Astrocyte (in vitro differentiated cells and primary cell): ENCODE data around the gene A4GALT. TPM values are rescaled to one million over a fixed set of nuclear protein-coding genes. Genes with fewer than 3 reads are reported as not detected.

Experiments used
- DNase-seq: peaks from one replicate; pipeline ENCODE4 v3.0.0-alpha.2; 2010; ENCODE audit warnings: low read depth
- FAIRE-seq: peaks from 2 replicates; lab custom pipeline; 2011; peaks lifted over from hg19 to GRCh38; lab: Jason Lieb, UNC
- H2AFZ ChIP-seq: 2 replicates; pipeline ENCODE4 v1.6.0; 2012; ENCODE audit warnings: low read depth, low read length, inconsistent platforms
- H3K27ac ChIP-seq: 2 replicates; pipeline ENCODE4 v1.5.1; 2011; ENCODE audit warnings: low read depth, low read length, inconsistent platforms
- H3K27me3 ChIP-seq: 2 replicates; pipeline ENCODE4 v1.6.0; 2011; ENCODE audit warnings: low read length, inconsistent platforms; ENCODE audit not compliant: insufficient read depth
- H3K36me3 ChIP-seq: 2 replicates; pipeline ENCODE4 v1.5.1; 2011; ENCODE audit warnings: low read length, inconsistent platforms; ENCODE audit not compliant: insufficient read depth
- H3K4me1 ChIP-seq: 2 replicates; pipeline ENCODE4 v1.5.1; 2011; ENCODE audit warnings: low read length, inconsistent platforms; ENCODE audit not compliant: insufficient read depth
- H3K4me2 ChIP-seq: 2 replicates; pipeline ENCODE4 v1.6.0; 2012; ENCODE audit warnings: low read length, inconsistent platforms
- H3K4me3 ChIP-seq: 2 replicates; pipeline ENCODE4 v1.5.1; 2011; ENCODE audit warnings: low read depth, mild to moderate bottlenecking, low read length, inconsistent platforms; ENCODE audit not compliant: insufficient read depth
- H3K79me2 ChIP-seq: 2 replicates; pipeline ENCODE4 v1.6.0; 2012; ENCODE audit warnings: mild to moderate bottlenecking, low read length, inconsistent platforms; ENCODE audit not compliant: insufficient read depth
- H3K9ac ChIP-seq: 2 replicates; pipeline ENCODE4 v1.6.0; 2012; ENCODE audit warnings: mild to moderate bottlenecking, low read length, inconsistent platforms
- H3K9me3 ChIP-seq: 2 replicates; pipeline ENCODE4 v1.5.1; 2012; ENCODE audit warnings: low read depth, mild to moderate bottlenecking, low read length, inconsistent platforms; ENCODE audit not compliant: insufficient read depth
- H4K20me1 ChIP-seq: 2 replicates; pipeline ENCODE4 v1.6.0; 2012; ENCODE audit warnings: low read length, inconsistent platforms; ENCODE audit not compliant: insufficient read depth
- H3K27ac Mint-ChIP-seq: one replicate; pipeline ENCODE4 v1.8.0; 2021; ENCODE audit warnings: mild to moderate bottlenecking, mixed read lengths; ENCODE audit not compliant: unreplicated experiment
- H3K27me3 Mint-ChIP-seq: one replicate; pipeline ENCODE4 v1.8.0; 2021; ENCODE audit warnings: low read depth, mixed read lengths; ENCODE audit not compliant: unreplicated experiment
- H3K36me3 Mint-ChIP-seq: one replicate; pipeline ENCODE4 v1.8.0; 2021; ENCODE audit warnings: low read depth, mixed read lengths; ENCODE audit not compliant: unreplicated experiment
- H3K4me1 Mint-ChIP-seq: one replicate; pipeline ENCODE4 v1.8.0; 2021; ENCODE audit warnings: low read depth, mixed read lengths; ENCODE audit not compliant: unreplicated experiment
- H3K4me3 Mint-ChIP-seq: one replicate; pipeline ENCODE4 v1.8.0; 2021; ENCODE audit warnings: mild to moderate bottlenecking, moderate library complexity, mixed read lengths; ENCODE audit not compliant: unreplicated experiment
- H3K9me3 Mint-ChIP-seq: one replicate; pipeline ENCODE4 v1.8.0; 2021; ENCODE audit warnings: mild to moderate bottlenecking, mixed read lengths; ENCODE audit not compliant: unreplicated experiment
- CTCF ChIP-seq: IDR thresholded peaks from 2 replicates; pipeline ENCODE4 v1.5.1; 2011; ENCODE audit warnings: low read depth, mild to moderate bottlenecking, inconsistent platforms, low read length, moderate library complexity; ENCODE audit not compliant: insufficient read depth
- EZH2 ChIP-seq: IDR thresholded peaks from 2 replicates; pipeline ENCODE4 v1.6.1; 2012; ENCODE audit warnings: mild to moderate bottlenecking, low read length, inconsistent platforms; ENCODE audit not compliant: insufficient read depth
- total RNA-seq: library from RNA; stranded (reverse); gene quantifications from 2 replicates; pipeline ENCODE4 v1.2.1, GENCODE V29; 2021

A4GALT gene
- total RNA-seq, 1 donor from 2014 or later, result 1.9 TPM

GRCh38 chr22:42688241-42689211, 32.1 kb downstream of the A4GALT start:
- Histone ChIP-seq H3K4me3 (no peak overlapping the region), H3K79me2 (no peaks in the 10 kb centered on the region), H2AFZ (peak overlapping the region; percentile 84), H3K27me3 (no peaks in the 10 kb centered on the region), H3K36me3 (no peaks in the 10 kb centered on the region), H3K4me1 (peaks cover 10% of the 10 kb centered on the region), H3K4me2 (peak overlapping the region; percentile 72), H3K9me3 (no peaks in the 10 kb centered on the region), H3K9ac (peak overlapping the region; percentile 36), H3K27ac (peak overlapping the region; percentile 7), H4K20me1 (no peaks in the 10 kb centered on the region)
- Mint-ChIP-seq H3K9me3 (no peaks in the 10 kb centered on the region), H3K4me3 (no peak overlapping the region), H3K36me3 (no peaks in the 10 kb centered on the region), H3K27me3 (peaks cover 13% of the 10 kb centered on the region), H3K4me1 (peaks cover 6% of the 10 kb centered on the region), H3K27ac (peak overlapping the region; percentile 77)
- TF ChIP-seq EZH2 (no peak), CTCF (no peak)
- DNase-seq (peak; percentile 94), FAIRE-seq (no peak)

GRCh38 chr22:42686756-42687491, 33.7 kb downstream of the A4GALT start:
- Histone ChIP-seq H3K4me2 (no peak overlapping the region), H2AFZ (no peak overlapping the region), H3K27ac (no peak overlapping the region), H3K27me3 (no peaks in the 10 kb centered on the region), H3K9ac (no peak overlapping the region), H3K4me3 (no peak overlapping the region), H3K36me3 (no peaks in the 10 kb centered on the region), H3K9me3 (no peaks in the 10 kb centered on the region), H4K20me1 (no peaks in the 10 kb centered on the region), H3K79me2 (no peaks in the 10 kb centered on the region), H3K4me1 (peaks cover 10% of the 10 kb centered on the region)
- no peak overlapping the region for H3K27ac Mint-ChIP-seq
- no peak overlapping the region for H3K4me3 Mint-ChIP-seq
- H3K36me3 Mint-ChIP-seq, result no peaks in the 10 kb centered on the region
- TF ChIP-seq EZH2 (no peak), CTCF (no peak)
- DNase-seq (no peak), FAIRE-seq (no peak)
- H3K27me3 Mint-ChIP-seq, result peaks cover 22% of the 10 kb centered on the region
- no peaks in the 10 kb centered on the region for H3K9me3 Mint-ChIP-seq
- peaks cover 6% of the 10 kb centered on the region for H3K4me1 Mint-ChIP-seq
